Mesenteric fat pad (tissue), 1 donor: ENCODE measurements around the gene PLAAT1. TPM values are rescaled to one million over a fixed set of nuclear protein-coding genes. Genes with fewer than 3 reads are reported as not detected.

Experiments
- total RNA-seq: library from RNA; stranded (reverse); fragmentation: NEBNext Ultra II Directional; extraction: Animal tissue kit (Norgen Biotek cat#: 25700); gene quantifications from one replicate; pipeline ENCODE4 v1.2.1, GENCODE V29; 2021
- donor health status: DM: yes; HTN: yes; CAD: no.

The PLAAT1 gene
- total RNA-seq, 1 donor from 2014 or later, result 1.2 TPM

Other genes starting within 250 kb of the PLAAT1 start
- gene ATP13A5, start 137.5 kb downstream of the PLAAT1 start, total RNA-seq, result not detected